Activated naive CD4-positive, alpha-beta T cell treated with anti-CD3 and anti-CD28 coated beads, Interleukin-2, amount 10 ng/mL, durations not matched to agents 7 days and 5 days (primary cell): ENCODE results near the gene CYP4V2.
"Not testable (repeated sequence)": the region's sequence is repeated elsewhere in the genome, so short reads cannot be mapped to it uniquely, and the experiment has no call there.

Experiments
- CTCF ChIA-PET: fragments of 350-600 bp; sonication (Branson Sonifier 250); formaldehyde crosslinking; loops from one replicate; lab custom pipeline; 2021; ENCODE audit warnings: antibody characterized with exemption; lab: Charles Lee
- DNase-seq: peaks from one replicate; pipeline ENCODE4 v3.0.0-alpha.2; 2020
- H3K27ac Mint-ChIP-seq: one replicate; pipeline ENCODE4 v1.8.0; 2021; ENCODE audit warnings: mild to moderate bottlenecking, moderate library complexity, mixed read lengths
- H3K27me3 Mint-ChIP-seq: one replicate; pipeline ENCODE4 v1.8.0; 2021; ENCODE audit warnings: mild to moderate bottlenecking, mixed read lengths
- H3K36me3 Mint-ChIP-seq: one replicate; pipeline ENCODE4 v1.8.0; 2021; ENCODE audit warnings: mixed read lengths
- H3K4me1 Mint-ChIP-seq: one replicate; pipeline ENCODE4 v1.8.0; 2021; ENCODE audit warnings: mixed read lengths
- H3K4me3 Mint-ChIP-seq: one replicate; pipeline ENCODE4 v1.8.0; 2021; ENCODE audit warnings: mild to moderate bottlenecking, moderate library complexity, mixed read lengths
- H3K9me3 Mint-ChIP-seq: one replicate; pipeline ENCODE4 v1.8.0; 2021; ENCODE audit warnings: mixed read lengths

Gene CYP4V2

GRCh38 chr4:186227221-186227620 is 35.9 kb downstream of the CYP4V2 start, which contains the start of gene KLKB1:
KLKB1 (plus strand) TSS chr4:186227507; CDS start chr4:186228196, 689 bp downstream.
- CTCF ChIA-PET, result no interaction called here

GRCh38 chr4:186227744-186228513 is 36.6 kb downstream of the CYP4V2 start:
- CTCF ChIA-PET, result no interaction called here
- Mint-ChIP-seq H3K4me3 (no peak overlapping the region), H3K27ac (no peak overlapping the region), H3K4me1 (no peaks in the 10 kb centered on the region), H3K27me3 (no peaks in the 10 kb centered on the region), H3K9me3 (peaks cover 15% of the 10 kb centered on the region), H3K36me3 (no peaks in the 10 kb centered on the region)
- DNase-seq, result no peak

More at GRCh38 chr4:186227221-186227620, 35.9 kb downstream of the CYP4V2 start, which contains the start of gene KLKB1:
- H3K27me3 Mint-ChIP-seq, result no peaks in the 10 kb centered on the region
- no peaks in the 10 kb centered on the region for H3K36me3 Mint-ChIP-seq
- no peaks in the 10 kb centered on the region for H3K4me1 Mint-ChIP-seq
- peaks cover 15% of the 10 kb centered on the region for H3K9me3 Mint-ChIP-seq
- no peak within 1 kb of the TSS for H3K27ac Mint-ChIP-seq
- no peak within 1 kb of the TSS for H3K4me3 Mint-ChIP-seq
- no peak for DNase-seq

GRCh38 chr4:186228514-186228894 is 37.1 kb downstream of the CYP4V2 start:
- CTCF ChIA-PET, result no interaction called here
- DNase-seq, result no peak
- H3K36me3 Mint-ChIP-seq, result no peaks in the 10 kb centered on the region

GRCh38 chr4:186234367-186234766 is 43.0 kb downstream of the CYP4V2 start:
- no peaks in the 10 kb centered on the region for H3K4me1 Mint-ChIP-seq
- H3K4me3 Mint-ChIP-seq, result no peak overlapping the region
- CTCF ChIA-PET, result no interaction called here
- H3K27ac Mint-ChIP-seq, result no peak overlapping the region
- no peaks in the 10 kb centered on the region for H3K27me3 Mint-ChIP-seq
- H3K36me3 Mint-ChIP-seq, result no peaks in the 10 kb centered on the region
- no peak for DNase-seq
- H3K9me3 Mint-ChIP-seq, result no peaks in the 10 kb centered on the region

More at GRCh38 chr4:186228514-186228894, 37.1 kb downstream of the CYP4V2 start:
- H3K4me1 Mint-ChIP-seq, result no peaks in the 10 kb centered on the region
- H3K27ac Mint-ChIP-seq, result no peak overlapping the region
- H3K9me3 Mint-ChIP-seq, result peaks cover 15% of the 10 kb centered on the region
- no peak overlapping the region for H3K4me3 Mint-ChIP-seq
- H3K27me3 Mint-ChIP-seq, result no peaks in the 10 kb centered on the region

- Mint-ChIP-seq H3K4me3 (no peak overlapping the region), H3K9me3 (no peaks in the 10 kb centered on the region), H3K36me3 (no peaks in the 10 kb centered on the region), H3K27ac (no peak overlapping the region), H3K4me1 (no peaks in the 10 kb centered on the region), H3K27me3 (no peaks in the 10 kb centered on the region)
- CTCF ChIA-PET, result no interaction called here
- DNase-seq, result no peak
Measured at GRCh38 chr4:186236126-186236525, 44.8 kb downstream of the CYP4V2 start.

DNA sequence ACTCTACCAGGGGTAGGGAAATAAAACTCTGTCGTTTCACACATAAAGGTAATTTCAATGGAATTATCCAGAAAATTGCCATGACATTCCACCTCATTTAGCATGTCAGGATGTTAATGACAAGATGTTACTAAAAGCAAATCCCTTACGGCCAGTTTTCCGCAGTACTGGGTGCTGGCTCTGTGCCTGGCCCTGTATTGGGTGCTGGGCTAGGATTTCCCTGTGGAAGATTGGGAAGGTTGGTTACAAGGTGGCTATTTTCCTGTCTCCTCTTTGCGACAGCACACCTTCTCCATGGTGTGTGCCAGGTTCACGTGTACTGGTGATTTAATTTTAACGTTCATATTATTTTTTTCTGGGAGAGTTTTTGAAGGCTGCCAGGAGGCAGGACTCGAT is 49.1 kb downstream of the CYP4V2 start:
- no peak overlapping the region for H3K27ac Mint-ChIP-seq
- H3K36me3 Mint-ChIP-seq, result no peaks in the 10 kb centered on the region
- H3K4me3 Mint-ChIP-seq, result no peak overlapping the region
- CTCF ChIA-PET, result no interaction called here
- no peaks in the 10 kb centered on the region for H3K27me3 Mint-ChIP-seq
- H3K4me1 Mint-ChIP-seq, result no peaks in the 10 kb centered on the region
- no peak for DNase-seq
- no peaks in the 10 kb centered on the region for H3K9me3 Mint-ChIP-seq

- Mint-ChIP-seq H3K36me3 (no peaks in the 10 kb centered on the region), H3K9me3 (no peaks in the 10 kb centered on the region), H3K4me3 (no peak overlapping the region), H3K4me1 (no peaks in the 10 kb centered on the region), H3K27me3 (no peaks in the 10 kb centered on the region), H3K27ac (no peak overlapping the region)
- no peak for DNase-seq
- CTCF ChIA-PET, result no interaction called here
Measured at GRCh38 chr4:186240848-186241491, 49.6 kb downstream of the CYP4V2 start.

- Mint-ChIP-seq H3K9me3 (no peaks in the 10 kb centered on the region), H3K4me3 (no peak overlapping the region), H3K27ac (no peak overlapping the region), H3K4me1 (no peaks in the 10 kb centered on the region), H3K27me3 (no peaks in the 10 kb centered on the region), H3K36me3 (no peaks in the 10 kb centered on the region)
- CTCF ChIA-PET, result no interaction called here
- no peak for DNase-seq
Measured at GRCh38 chr4:186241616-186242015, 50.2 kb downstream of the CYP4V2 start.

GRCh38 chr4:186242031-186242430 is 50.7 kb downstream of the CYP4V2 start:
- H3K27me3 Mint-ChIP-seq, H3K4me1 Mint-ChIP-seq, H3K36me3 Mint-ChIP-seq, DNase-seq, CTCF ChIA-PET, H3K27ac Mint-ChIP-seq, H3K4me3 Mint-ChIP-seq, H3K9me3 Mint-ChIP-seq: not testable (repeated sequence)

GRCh38 chr4:186243331-186243730 is 52.0 kb downstream of the CYP4V2 start:
- H3K27ac Mint-ChIP-seq, result no peak overlapping the region
- no peaks in the 10 kb centered on the region for H3K36me3 Mint-ChIP-seq
- H3K4me3 Mint-ChIP-seq, result no peak overlapping the region
- no peak for DNase-seq
- no peaks in the 10 kb centered on the region for H3K27me3 Mint-ChIP-seq
- no peaks in the 10 kb centered on the region for H3K9me3 Mint-ChIP-seq
- CTCF ChIA-PET, result no interaction called here
- no peaks in the 10 kb centered on the region for H3K4me1 Mint-ChIP-seq

DNA sequence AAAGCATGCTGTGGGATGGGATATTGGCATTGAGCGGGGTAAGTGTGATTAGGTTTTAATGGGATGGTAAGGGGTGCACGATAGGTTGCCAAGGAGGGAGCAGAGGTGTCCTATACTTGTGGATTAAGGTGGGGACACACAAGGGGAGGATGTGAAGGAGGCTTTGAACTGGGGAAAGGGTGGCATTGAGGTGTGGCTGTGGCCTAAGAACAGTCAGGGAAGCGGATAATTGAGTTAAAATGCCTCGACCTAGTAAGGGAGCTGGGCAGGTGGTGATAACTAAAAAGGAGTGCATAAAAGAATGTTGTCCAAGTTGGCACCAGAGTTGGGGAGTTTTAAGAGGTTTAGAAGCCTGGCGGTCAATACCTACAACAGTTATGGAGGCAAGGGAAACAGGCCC is 53.5 kb downstream of the CYP4V2 start:
- H3K27ac Mint-ChIP-seq, result no peak overlapping the region
- no peaks in the 10 kb centered on the region for H3K27me3 Mint-ChIP-seq
- no peak overlapping the region for H3K4me3 Mint-ChIP-seq
- CTCF ChIA-PET, result no interaction called here
- DNase-seq, result no peak
- H3K9me3 Mint-ChIP-seq, result no peaks in the 10 kb centered on the region
- no peaks in the 10 kb centered on the region for H3K4me1 Mint-ChIP-seq
- H3K36me3 Mint-ChIP-seq, result no peaks in the 10 kb centered on the region

DNA sequence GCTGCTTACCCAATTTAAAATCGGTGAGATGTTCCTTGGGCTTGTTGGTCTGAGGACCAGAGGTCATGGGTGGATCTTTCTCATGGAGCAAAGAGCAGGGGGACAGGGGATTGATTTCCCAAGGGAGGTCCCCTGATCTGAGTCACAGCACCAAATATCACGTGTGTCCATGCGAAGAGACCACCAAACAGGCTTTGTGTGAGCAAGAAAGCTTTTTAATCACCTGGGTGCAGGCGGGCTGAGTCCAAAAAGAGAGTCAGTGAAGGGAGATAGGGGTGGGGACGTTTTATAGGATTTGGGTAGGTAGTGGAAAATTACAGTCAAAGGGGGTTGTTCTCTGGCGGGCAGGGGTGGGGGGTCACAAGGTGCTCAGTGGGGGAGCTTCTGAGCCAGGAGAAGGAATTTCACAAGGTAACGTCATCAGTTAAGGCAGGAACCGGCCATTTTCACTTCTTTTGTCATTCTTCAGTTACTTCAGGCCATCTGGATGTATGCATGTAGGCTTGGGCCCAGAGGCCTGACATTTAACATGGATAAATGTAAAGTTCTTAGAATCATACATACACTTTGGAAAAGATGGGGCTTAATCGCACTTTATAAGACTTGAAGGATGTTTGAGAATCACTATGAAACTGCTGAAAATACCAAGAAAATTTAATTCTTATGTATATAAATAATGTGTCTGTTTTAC is 55.8 kb downstream of the CYP4V2 start:
- H3K27me3 Mint-ChIP-seq, DNase-seq, H3K36me3 Mint-ChIP-seq, H3K4me1 Mint-ChIP-seq, H3K27ac Mint-ChIP-seq, H3K9me3 Mint-ChIP-seq, H3K4me3 Mint-ChIP-seq, CTCF ChIA-PET: not testable (repeated sequence)

DNA sequence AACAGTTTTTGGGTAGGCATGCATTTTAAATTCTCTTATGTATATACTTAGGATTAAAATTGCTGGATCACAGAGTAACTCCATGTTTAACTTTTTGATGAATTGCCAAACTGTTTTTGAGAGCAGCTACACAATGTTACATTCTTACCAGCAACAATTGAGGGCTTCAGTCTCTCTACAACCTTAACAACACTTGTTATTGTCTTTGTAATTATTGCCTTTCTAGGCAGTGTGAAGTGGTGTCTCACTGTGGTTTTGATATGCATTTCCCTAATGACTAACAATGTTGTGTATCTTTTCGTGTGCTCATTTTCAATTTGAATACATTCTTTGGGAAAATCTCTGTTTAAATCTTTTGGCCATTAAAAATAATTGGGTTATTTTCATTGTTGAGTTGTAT is 57.3 kb downstream of the CYP4V2 start:
- Mint-ChIP-seq H3K27me3 (peaks cover 3% of the 10 kb centered on the region), H3K4me3 (no peak overlapping the region), H3K36me3 (no peaks in the 10 kb centered on the region), H3K4me1 (no peaks in the 10 kb centered on the region), H3K27ac (no peak overlapping the region), H3K9me3 (no peaks in the 10 kb centered on the region)
- CTCF ChIA-PET, result no interaction called here
- no peak for DNase-seq

DNA sequence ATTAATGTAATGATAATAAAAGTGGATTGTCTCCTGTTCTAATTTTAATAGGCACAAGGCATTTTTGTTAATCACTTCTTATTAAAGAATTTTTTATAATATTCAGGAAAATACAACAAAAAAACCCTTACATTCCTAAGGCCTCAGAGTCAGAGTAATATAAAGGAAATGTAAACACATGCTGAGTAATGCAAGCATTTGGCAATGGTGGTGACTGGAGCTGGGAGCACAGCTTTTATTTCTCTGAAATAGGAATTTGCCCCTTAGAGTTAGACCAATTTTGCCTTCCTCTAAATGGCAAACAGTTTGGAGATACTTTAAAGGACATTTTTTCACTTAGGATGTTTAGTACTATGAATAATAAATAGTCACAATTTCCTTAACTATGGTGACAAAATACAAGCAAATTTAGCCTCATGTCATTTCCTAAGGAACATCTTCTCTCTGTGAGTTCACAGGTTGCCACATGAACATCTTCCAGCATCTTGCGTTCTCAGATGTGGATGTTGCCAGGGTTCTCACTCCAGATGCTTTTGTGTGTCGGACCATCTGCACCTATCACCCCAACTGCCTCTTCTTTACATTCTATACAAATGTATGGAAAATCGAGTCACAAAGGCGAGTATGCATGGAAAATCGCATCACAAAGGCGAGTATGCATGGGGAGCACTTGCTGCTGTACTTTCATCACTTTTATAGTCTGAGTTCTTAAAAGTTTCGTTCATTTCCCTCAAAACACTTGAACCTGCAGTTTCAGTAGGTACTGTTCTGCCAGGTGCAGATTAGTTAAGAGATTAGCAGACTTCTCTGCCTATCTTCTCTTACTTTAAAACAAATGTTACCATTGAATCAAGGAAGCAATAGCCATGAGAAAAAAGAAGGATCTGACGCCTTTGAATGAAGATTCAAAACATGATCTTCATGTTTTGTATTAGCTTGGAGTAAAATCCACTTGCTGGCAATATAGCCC is 58.7 kb downstream of the CYP4V2 start:
- Mint-ChIP-seq H3K4me3 (no peak overlapping the region), H3K27me3 (peaks cover 3% of the 10 kb centered on the region), H3K9me3 (no peaks in the 10 kb centered on the region), H3K27ac (no peak overlapping the region), H3K4me1 (no peaks in the 10 kb centered on the region), H3K36me3 (no peaks in the 10 kb centered on the region)
- CTCF ChIA-PET, result no interaction called here
- no peak for DNase-seq
